Measurements from ENCODE around the gene ANXA7.
"Not testable (repeated sequence)": the region's sequence is repeated elsewhere in the genome, so short reads cannot be mapped to it uniquely, and the experiment has no call there.

The ANXA7 gene

DNA sequence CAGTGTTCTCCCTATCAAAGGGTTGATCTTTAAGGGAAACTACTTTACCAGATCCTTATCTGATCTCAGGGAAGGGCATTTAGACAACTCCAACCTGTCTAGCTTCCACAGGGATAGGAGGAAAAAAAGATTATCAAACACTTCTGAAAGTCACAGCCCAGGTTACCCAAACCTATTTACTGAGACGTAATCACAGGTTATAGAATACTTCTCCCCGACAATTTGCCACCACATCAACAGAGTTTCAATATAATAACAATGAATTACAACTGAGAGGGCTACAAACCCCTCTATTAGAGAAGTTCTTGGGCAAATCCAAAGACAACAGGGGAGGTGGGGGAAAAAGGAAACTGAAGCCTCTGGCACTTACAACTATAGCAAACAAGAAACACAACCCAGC is 81.5 kb downstream of the ANXA7 start:
- no peak for DNase-seq

DNA sequence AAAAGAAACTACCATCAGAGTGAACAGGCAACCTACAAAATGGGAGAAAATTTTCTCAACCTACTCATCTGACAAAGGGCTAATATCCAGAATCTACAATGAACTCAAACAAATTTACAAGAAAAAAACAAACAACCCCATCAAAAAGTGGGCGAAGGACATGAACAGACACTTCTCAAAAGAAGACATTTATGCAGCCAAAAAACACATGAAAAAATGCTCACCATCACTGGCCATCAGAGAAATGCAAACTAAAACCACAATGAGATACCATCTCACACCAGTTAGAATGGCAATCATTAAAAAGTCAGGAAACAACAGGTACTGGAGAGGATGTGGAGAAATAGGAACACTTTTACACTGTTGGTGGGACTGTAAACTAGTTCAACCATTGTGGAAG is 85.3 kb downstream of the ANXA7 start:
- not testable (repeated sequence) for DNase-seq

- DNase-seq, result not testable (repeated sequence)
These were observed 88.6 kb downstream of the ANXA7 start for GRCh38 chr10:73325290-73325689.
